GM18873 (cell line): ENCODE measurements around the gene COL5A1.
"Not testable (repeated sequence)": the region's sequence is repeated elsewhere in the genome, so short reads cannot be mapped to it uniquely, and the experiment has no call there.

Experiments
- ATAC-seq: cut with Tn5 transposase; IDR thresholded peaks from one replicate; pipeline ENCODE4 v1.9.1; 2021; ENCODE audit warnings: mild to moderate bottlenecking, moderate library complexity, moderate number of reproducible peaks; ENCODE audit not compliant: unreplicated experiment, low FRiP score

COL5A1 gene

GRCh38 chr9:134653259-134654009 is 11.8 kb downstream of the COL5A1 start:
- ATAC-seq: no peak

- no peak for ATAC-seq
These were observed 13.5 kb downstream of the COL5A1 start for GRCh38 chr9:134655101-134655500.

GRCh38 chr9:134655586-134656333 is 14.2 kb downstream of the COL5A1 start:
- ATAC-seq: no peak

- ATAC-seq: no peak
These were observed 14.9 kb downstream of the COL5A1 start for GRCh38 chr9:134656334-134657006.

GRCh38 chr9:134657666-134658377 is 16.2 kb downstream of the COL5A1 start:
- no peak for ATAC-seq

GRCh38 chr9:134658378-134658955 is 16.9 kb downstream of the COL5A1 start:
- no peak for ATAC-seq

GRCh38 chr9:134659688-134660131 is 18.1 kb downstream of the COL5A1 start:
- no peak for ATAC-seq

GRCh38 chr9:134660407-134660806 is 18.8 kb downstream of the COL5A1 start:
- ATAC-seq: no peak

- ATAC-seq: no peak
These were observed 19.7 kb downstream of the COL5A1 start for GRCh38 chr9:134661299-134661698.

- no peak for ATAC-seq
These were observed 20.2 kb downstream of the COL5A1 start for GRCh38 chr9:134661791-134662142.

- ATAC-seq: no peak
These were observed 20.7 kb downstream of the COL5A1 start for GRCh38 chr9:134662143-134662876.

- ATAC-seq: no peak
These were observed 21.5 kb downstream of the COL5A1 start for GRCh38 chr9:134663084-134663483.

- ATAC-seq: no peak
These were observed 22.3 kb downstream of the COL5A1 start for GRCh38 chr9:134663753-134664415.

- no peak for ATAC-seq
These were observed 22.8 kb downstream of the COL5A1 start for GRCh38 chr9:134664446-134664845.

GRCh38 chr9:134666208-134666607 is 24.6 kb downstream of the COL5A1 start:
- ATAC-seq: no peak

GRCh38 chr9:134666831-134667230 is 25.2 kb downstream of the COL5A1 start:
- no peak for ATAC-seq

- ATAC-seq: not testable (repeated sequence)
These were observed 27.4 kb downstream of the COL5A1 start for GRCh38 chr9:134668977-134669376.

- ATAC-seq: no peak
These were observed 27.9 kb downstream of the COL5A1 start for GRCh38 chr9:134669399-134669955.

- ATAC-seq: no peak
These were observed 28.5 kb downstream of the COL5A1 start for GRCh38 chr9:134670042-134670525.
